MM.1S (cell line): Measurements from ENCODE around the gene DGLUCY.

ENCODE experiments used
- DNase-seq: peaks from one replicate; pipeline ENCODE4 v3.0.0-alpha.2; 2015
- H2AFZ ChIP-seq: fragments of 300-600 bp; sonication (generic); 2 replicates; pipeline ENCODE4 v1.6.0; 2016; ENCODE audit warnings: antibody characterized with exemption, low read length
- H3F3A ChIP-seq: fragments of 300-600 bp; sonication (generic); 2 replicates; pipeline ENCODE4 v1.6.1; 2016; ENCODE audit warnings: mild to moderate bottlenecking, antibody characterized with exemption, low read length, moderate library complexity, mixed read lengths; ENCODE audit not compliant: insufficient read depth
- H3K27ac ChIP-seq: fragments of 300-600 bp; sonication (generic); 2 replicates; pipeline ENCODE4 v1.5.1; 2016; ENCODE audit warnings: mild to moderate bottlenecking, low read length
- H3K27me3 ChIP-seq: fragments of 300-600 bp; sonication (generic); replicated peaks from 2 replicates; pipeline ENCODE4 v1.6.0; 2016; ENCODE audit warnings: low read length; ENCODE audit not compliant: insufficient read depth
- H3K36me3 ChIP-seq: fragments of 300-600 bp; sonication (generic); replicated peaks from 2 replicates; pipeline ENCODE4 v1.6.1; 2016; ENCODE audit warnings: mild to moderate bottlenecking, low read length, mixed read lengths; ENCODE audit not compliant: insufficient read depth
- H3K4me1 ChIP-seq: fragments of 300-600 bp; sonication (generic); 2 replicates; pipeline ENCODE4 v1.6.1; 2016; ENCODE audit warnings: low read length, mixed read lengths
- H3K4me2 ChIP-seq: fragments of 300-600 bp; sonication (generic); 2 replicates; pipeline ENCODE4 v1.6.0; 2016; ENCODE audit warnings: low read depth, low read length
- H3K4me3 ChIP-seq: fragments of 300-600 bp; sonication (generic); 2 replicates; pipeline ENCODE4 v1.5.1; 2016; ENCODE audit warnings: low read length, mixed read lengths
- H3K79me2 ChIP-seq: fragments of 300-600 bp; sonication (generic); 2 replicates; pipeline ENCODE4 v1.6.1; 2016; ENCODE audit warnings: mixed run types, low read length, mixed read lengths
- H3K9ac ChIP-seq: fragments of 300-600 bp; sonication (generic); 2 replicates; pipeline ENCODE4 v1.6.1; 2016; ENCODE audit warnings: low read length, mixed read lengths
- H3K9me2 ChIP-seq: fragments of 300-600 bp; sonication (generic); replicated peaks from 2 replicates; pipeline ENCODE4 v1.6.1; 2016; ENCODE audit warnings: mild to moderate bottlenecking, low read length, mixed read lengths; ENCODE audit not compliant: insufficient read depth
- H3K9me3 ChIP-seq: fragments of 300-600 bp; sonication (generic); replicated peaks from 2 replicates; pipeline ENCODE4 v1.6.1; 2016; ENCODE audit warnings: mild to moderate bottlenecking, low read length, mixed read lengths; ENCODE audit not compliant: insufficient read depth
- H4K20me1 ChIP-seq: fragments of 300-600 bp; sonication (generic); 2 replicates; pipeline ENCODE4 v1.6.1; 2016; ENCODE audit warnings: mild to moderate bottlenecking, low read length, moderate library complexity, mixed read lengths; ENCODE audit not compliant: insufficient read depth
- EZH2 ChIP-seq: fragments of 300-600 bp; sonication (generic); optimal IDR thresholded peaks from 2 replicates; pipeline ENCODE3; 2017; ENCODE audit warnings: low read depth, mild to moderate bottlenecking, antibody characterized with exemption, low read length, mixed read lengths
- EZH2phosphoT487 ChIP-seq: fragments of 300-600 bp; sonication (generic); IDR thresholded peaks from 2 replicates; pipeline ENCODE4 v1.6.1; 2018; ENCODE audit warnings: antibody characterized with exemption, low read length
- TF ChIP-seq, protein P1 (sequence below): fragments of 300-600 bp; sonication (generic); IDR thresholded peaks from 2 replicates; pipeline ENCODE4 v1.5.1; 2016; ENCODE audit warnings: antibody characterized with exemption, low read length, mixed read lengths

Gene DGLUCY

GRCh38 chr14:91078095-91078737, 35.7 kb upstream of the DGLUCY start:
- no peaks in the 10 kb centered on the region for H3K9me2 ChIP-seq
- no peaks in the 10 kb centered on the region for H3K79me2 ChIP-seq
- DNase-seq = peak; percentile 29
- no peaks in the 10 kb centered on the region for H3K9me3 ChIP-seq
- no peak for TF ChIP-seq EZH2
- no peak for TF ChIP-seq EZH2phosphoT487
- TF ChIP-seq, protein P1, sequence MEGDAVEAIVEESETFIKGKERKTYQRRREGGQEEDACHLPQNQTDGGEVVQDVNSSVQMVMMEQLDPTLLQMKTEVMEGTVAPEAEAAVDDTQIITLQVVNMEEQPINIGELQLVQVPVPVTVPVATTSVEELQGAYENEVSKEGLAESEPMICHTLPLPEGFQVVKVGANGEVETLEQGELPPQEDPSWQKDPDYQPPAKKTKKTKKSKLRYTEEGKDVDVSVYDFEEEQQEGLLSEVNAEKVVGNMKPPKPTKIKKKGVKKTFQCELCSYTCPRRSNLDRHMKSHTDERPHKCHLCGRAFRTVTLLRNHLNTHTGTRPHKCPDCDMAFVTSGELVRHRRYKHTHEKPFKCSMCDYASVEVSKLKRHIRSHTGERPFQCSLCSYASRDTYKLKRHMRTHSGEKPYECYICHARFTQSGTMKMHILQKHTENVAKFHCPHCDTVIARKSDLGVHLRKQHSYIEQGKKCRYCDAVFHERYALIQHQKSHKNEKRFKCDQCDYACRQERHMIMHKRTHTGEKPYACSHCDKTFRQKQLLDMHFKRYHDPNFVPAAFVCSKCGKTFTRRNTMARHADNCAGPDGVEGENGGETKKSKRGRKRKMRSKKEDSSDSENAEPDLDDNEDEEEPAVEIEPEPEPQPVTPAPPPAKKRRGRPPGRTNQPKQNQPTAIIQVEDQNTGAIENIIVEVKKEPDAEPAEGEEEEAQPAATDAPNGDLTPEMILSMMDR = no peak
- H3F3A ChIP-seq = no peaks in the 10 kb centered on the region
- H4K20me1 ChIP-seq = no peaks in the 10 kb centered on the region
- H3K36me3 ChIP-seq = no peaks in the 10 kb centered on the region
- H3K27me3 ChIP-seq = no peaks in the 10 kb centered on the region
- peak overlapping the region; percentile 29; the same call in 1 of the 2 replicates for H3K27ac ChIP-seq
- no peak overlapping the region for H2AFZ ChIP-seq
- H3K4me3 ChIP-seq = no peak overlapping the region
- no peak overlapping the region for H3K9ac ChIP-seq
- H3K4me2 ChIP-seq = no peak overlapping the region
- H3K4me1 ChIP-seq = no peaks in the 10 kb centered on the region

- no peaks in the 10 kb centered on the region for H3K9me3 ChIP-seq
- H3K79me2 ChIP-seq = no peaks in the 10 kb centered on the region
- H4K20me1 ChIP-seq = no peaks in the 10 kb centered on the region
- TF ChIP-seq EZH2phosphoT487 = no peak
- no peak for TF ChIP-seq EZH2
- TF ChIP-seq, protein P1 = no peak
- no peaks in the 10 kb centered on the region for H3K36me3 ChIP-seq
- H3K4me1 ChIP-seq = no peaks in the 10 kb centered on the region
- no peak for DNase-seq
- no peak overlapping the region for H2AFZ ChIP-seq
- H3K4me3 ChIP-seq = no peak overlapping the region
- no peak overlapping the region for H3K9ac ChIP-seq
- no peaks in the 10 kb centered on the region for H3K9me2 ChIP-seq
- no peaks in the 10 kb centered on the region for H3F3A ChIP-seq
- H3K27me3 ChIP-seq = no peaks in the 10 kb centered on the region
- H3K4me2 ChIP-seq = no peak overlapping the region
- no peak overlapping the region for H3K27ac ChIP-seq
Measured at GRCh38 chr14:91080071-91080470, 33.8 kb upstream of the DGLUCY start.

DNA sequence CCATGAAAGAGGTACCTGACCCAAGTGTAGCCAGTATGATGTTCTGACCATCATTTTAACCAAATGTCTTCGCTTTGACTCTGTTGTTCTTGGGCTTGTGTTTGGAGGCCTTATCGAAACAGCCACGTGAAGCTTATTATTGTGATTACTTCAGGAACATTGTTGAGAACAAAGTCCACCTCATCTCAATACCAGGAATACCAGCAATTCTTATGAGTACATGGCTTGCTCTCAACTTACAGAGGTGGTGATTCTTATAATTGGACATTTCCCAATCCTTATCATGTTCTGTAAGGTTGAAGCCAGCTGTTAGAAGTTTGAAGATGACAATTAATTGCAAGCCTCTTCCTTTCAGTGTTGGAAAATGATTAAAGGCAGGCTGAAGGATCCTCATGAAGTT, 31.6 kb upstream of the DGLUCY start:
- DNase-seq = no peak
- Histone ChIP-seq H3K9ac (no peak overlapping the region), H4K20me1 (no peaks in the 10 kb centered on the region), H3K36me3 (no peaks in the 10 kb centered on the region), H3K4me3 (no peak overlapping the region), H3K4me1 (no peaks in the 10 kb centered on the region), H2AFZ (no peak overlapping the region), H3K79me2 (no peaks in the 10 kb centered on the region), H3K4me2 (no peak overlapping the region), H3K27ac (no peak overlapping the region), H3K27me3 (no peaks in the 10 kb centered on the region), H3K9me3 (no peaks in the 10 kb centered on the region), H3K9me2 (no peaks in the 10 kb centered on the region), H3F3A (no peaks in the 10 kb centered on the region)
- TF ChIP-seq, protein P1 = no peak
- no peak for TF ChIP-seq EZH2
- TF ChIP-seq EZH2phosphoT487 = no peak
